ENCODE data around the gene HYLS1.

The HYLS1 gene

DNA sequence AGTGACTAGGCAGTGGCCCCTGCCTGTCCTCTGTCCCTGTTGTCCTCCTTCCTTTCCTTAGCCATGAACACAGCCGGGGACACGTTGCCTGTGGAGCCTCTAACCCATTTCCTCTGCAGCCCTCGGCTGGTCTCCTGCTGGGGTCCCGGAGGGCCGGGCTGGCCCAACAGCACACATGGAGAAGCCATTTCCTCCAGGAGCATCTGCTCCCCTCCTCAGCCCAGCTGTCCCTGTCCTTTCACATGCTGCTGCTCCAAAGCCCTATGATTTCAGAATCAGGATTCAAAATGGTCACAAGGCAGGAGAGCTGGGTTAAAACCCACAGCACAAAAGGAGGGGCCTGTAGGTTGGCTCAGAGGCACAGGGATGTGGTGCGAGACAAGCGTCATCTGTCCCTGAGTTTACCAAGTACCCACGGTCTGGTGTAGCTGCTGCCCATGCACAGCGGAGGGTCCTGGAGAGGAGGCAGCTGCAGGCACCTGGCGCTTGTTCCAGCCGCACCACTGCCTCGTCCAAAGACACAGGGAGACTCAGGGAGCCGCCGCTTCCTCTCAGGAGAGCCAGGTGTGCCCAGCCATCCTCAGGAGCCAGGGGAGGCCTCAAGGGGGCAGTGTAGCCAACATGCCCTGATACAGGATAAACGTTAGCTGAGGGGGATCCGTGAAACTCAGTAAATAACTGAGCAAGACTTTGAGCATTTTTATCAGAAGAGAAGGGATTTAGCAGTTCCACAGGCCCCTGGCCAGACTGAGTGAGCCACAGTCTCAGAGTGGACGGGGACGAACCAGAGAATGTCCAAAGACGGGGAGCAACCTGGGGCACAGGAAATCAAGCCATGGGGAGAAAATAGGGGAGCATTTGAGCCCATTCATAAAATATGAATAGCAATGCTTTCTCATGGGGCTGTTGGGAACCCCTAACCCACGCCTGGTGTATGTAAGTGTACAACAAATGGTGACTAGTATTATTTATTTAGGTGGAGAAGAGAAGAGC is 54.4 kb downstream of the HYLS1 start:
- Histone ChIP-seq H4K20me1 (ENCODE audit: insufficient read depth, low read length) (no peaks in the 10 kb centered on the region), H3K4me1 (ENCODE audit: low read length) (peaks cover 5% of the 10 kb centered on the region), H3K79me2 (ENCODE audit: low read length) (no peaks in the 10 kb centered on the region), H3K4me3 (ENCODE audit: low read length) (no peak overlapping the region), H3K9me2 (replicated peaks; ENCODE audit: insufficient read depth, low read length) (no peaks in the 10 kb centered on the region), H3K9ac (ENCODE audit: low read length) (peak overlapping the region; percentile 12; the same call in 1 of the 2 replicates), H3K9me3 (replicated peaks; ENCODE audit: insufficient read depth, low read length) (no peaks in the 10 kb centered on the region), H3K27ac (ENCODE audit: low read length) (no peak overlapping the region), H3K4me2 (ENCODE audit: low read depth, low read length) (peak overlapping the region; percentile 19), H3K27me3 (replicated peaks; ENCODE audit: insufficient read depth, low read length) (no peaks in the 10 kb centered on the region), H3F3A (ENCODE audit: insufficient read depth, low read length) (no peaks in the 10 kb centered on the region), H2AFZ (ENCODE audit: low read length) (peak overlapping the region; percentile 60), H3K36me3 (replicated peaks; ENCODE audit: insufficient read depth, low read length) (no peaks in the 10 kb centered on the region)
- TF ChIP-seq EZH2phosphoT487 (IDR thresholded peaks at IDR 0.05; ENCODE audit: low read length) (no peak), EZH2 (optimal IDR thresholded peaks at IDR 0.05; ENCODE audit: low read depth, low read length) (no peak)
- TF ChIP-seq, protein P1, sequence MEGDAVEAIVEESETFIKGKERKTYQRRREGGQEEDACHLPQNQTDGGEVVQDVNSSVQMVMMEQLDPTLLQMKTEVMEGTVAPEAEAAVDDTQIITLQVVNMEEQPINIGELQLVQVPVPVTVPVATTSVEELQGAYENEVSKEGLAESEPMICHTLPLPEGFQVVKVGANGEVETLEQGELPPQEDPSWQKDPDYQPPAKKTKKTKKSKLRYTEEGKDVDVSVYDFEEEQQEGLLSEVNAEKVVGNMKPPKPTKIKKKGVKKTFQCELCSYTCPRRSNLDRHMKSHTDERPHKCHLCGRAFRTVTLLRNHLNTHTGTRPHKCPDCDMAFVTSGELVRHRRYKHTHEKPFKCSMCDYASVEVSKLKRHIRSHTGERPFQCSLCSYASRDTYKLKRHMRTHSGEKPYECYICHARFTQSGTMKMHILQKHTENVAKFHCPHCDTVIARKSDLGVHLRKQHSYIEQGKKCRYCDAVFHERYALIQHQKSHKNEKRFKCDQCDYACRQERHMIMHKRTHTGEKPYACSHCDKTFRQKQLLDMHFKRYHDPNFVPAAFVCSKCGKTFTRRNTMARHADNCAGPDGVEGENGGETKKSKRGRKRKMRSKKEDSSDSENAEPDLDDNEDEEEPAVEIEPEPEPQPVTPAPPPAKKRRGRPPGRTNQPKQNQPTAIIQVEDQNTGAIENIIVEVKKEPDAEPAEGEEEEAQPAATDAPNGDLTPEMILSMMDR (IDR thresholded peaks at IDR 0.05; ENCODE audit: low read length) = peak; percentile 90
- peak; percentile 59 for DNase-seq

DNA sequence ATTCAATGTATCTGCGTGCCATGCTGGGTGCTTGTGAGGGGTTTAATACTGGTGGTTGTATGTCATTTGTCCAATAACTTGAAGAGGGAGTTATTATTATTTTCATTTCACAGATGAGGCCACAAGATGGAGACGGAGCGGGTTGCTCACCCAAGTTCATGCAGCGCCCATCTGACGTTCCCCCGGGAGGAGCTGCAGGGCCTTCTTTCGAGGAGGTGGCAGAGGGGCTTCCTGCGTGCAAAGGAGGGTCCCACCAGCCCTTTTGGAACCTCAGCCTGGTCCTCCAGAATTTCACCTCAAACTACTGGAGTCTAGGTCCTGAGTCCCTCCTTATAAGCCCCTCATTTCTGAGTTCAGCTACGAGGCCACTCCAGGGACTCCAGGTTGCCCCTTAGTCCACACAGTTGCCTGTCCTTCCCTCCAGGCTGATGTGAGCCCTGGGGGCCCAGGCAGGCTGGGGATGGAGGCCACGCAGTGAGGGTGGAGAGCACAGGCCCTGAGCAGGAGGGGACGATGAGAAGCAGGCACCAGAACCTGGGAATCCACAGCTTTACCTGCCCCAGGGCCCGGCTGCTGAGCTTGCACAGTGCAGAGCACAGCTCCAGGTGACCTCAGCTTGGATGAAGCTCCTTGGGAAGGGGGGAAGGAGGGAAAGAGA is 55.4 kb downstream of the HYLS1 start:
- Histone ChIP-seq H3K36me3 (replicated peaks; ENCODE audit: insufficient read depth, low read length) (no peaks in the 10 kb centered on the region), H3K27ac (ENCODE audit: low read length) (no peak overlapping the region), H3K9me3 (replicated peaks; ENCODE audit: insufficient read depth, low read length) (no peaks in the 10 kb centered on the region), H3K79me2 (ENCODE audit: low read length) (no peaks in the 10 kb centered on the region), H3K9me2 (replicated peaks; ENCODE audit: insufficient read depth, low read length) (no peaks in the 10 kb centered on the region), H3K9ac (ENCODE audit: low read length) (no peak overlapping the region), H3K4me2 (ENCODE audit: low read depth, low read length) (no peak overlapping the region), H2AFZ (ENCODE audit: low read length) (no peak overlapping the region), H3K4me3 (ENCODE audit: low read length) (no peak overlapping the region), H4K20me1 (ENCODE audit: insufficient read depth, low read length) (no peaks in the 10 kb centered on the region), H3K27me3 (replicated peaks; ENCODE audit: insufficient read depth, low read length) (no peaks in the 10 kb centered on the region), H3F3A (ENCODE audit: insufficient read depth, low read length) (no peaks in the 10 kb centered on the region), H3K4me1 (ENCODE audit: low read length) (peaks cover 5% of the 10 kb centered on the region)
- TF ChIP-seq EZH2phosphoT487 (IDR thresholded peaks at IDR 0.05; ENCODE audit: low read length) (no peak), EZH2 (optimal IDR thresholded peaks at IDR 0.05; ENCODE audit: low read depth, low read length) (no peak)
- TF ChIP-seq, protein P1 (IDR thresholded peaks at IDR 0.05; ENCODE audit: low read length) = no peak
- no peak for DNase-seq

DNA sequence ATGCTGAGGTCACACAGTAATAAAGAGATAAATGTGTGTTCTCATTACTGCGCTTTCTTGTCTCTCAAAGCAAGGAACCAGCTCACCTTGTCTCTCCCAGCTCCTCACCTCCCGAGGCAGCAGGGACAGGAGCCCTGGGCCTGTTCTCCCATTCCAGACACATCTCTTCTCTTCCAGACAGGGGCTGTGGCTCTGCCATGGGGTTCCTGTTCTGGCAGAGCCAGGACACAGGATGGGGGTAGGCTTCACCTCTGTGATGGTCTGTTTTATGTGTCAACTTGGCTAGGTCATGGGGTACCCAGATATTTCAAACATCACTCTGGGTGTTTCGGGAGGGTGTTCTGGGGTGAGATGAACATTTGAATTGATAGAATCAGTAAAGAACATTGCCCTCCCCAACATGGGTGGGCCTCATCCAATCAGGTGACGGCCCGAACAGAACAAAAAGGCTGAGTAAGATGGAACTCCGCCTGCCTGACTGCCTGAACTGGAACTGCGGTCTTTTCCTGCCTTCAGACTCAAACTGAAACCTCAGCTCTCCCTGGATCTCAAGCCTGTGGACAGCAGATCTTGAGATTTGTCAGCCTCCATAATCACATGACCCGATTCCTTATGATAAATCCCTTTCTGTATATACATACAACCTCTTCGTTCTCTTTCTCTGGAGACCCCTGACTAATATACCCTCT is 56.3 kb downstream of the HYLS1 start:
- Histone ChIP-seq H3K27ac (ENCODE audit: low read length) (no peak overlapping the region), H3K9ac (ENCODE audit: low read length) (no peak overlapping the region), H3F3A (ENCODE audit: insufficient read depth, low read length) (no peaks in the 10 kb centered on the region), H3K36me3 (replicated peaks; ENCODE audit: insufficient read depth, low read length) (no peaks in the 10 kb centered on the region), H3K27me3 (replicated peaks; ENCODE audit: insufficient read depth, low read length) (no peaks in the 10 kb centered on the region), H4K20me1 (ENCODE audit: insufficient read depth, low read length) (no peaks in the 10 kb centered on the region), H3K4me3 (ENCODE audit: low read length) (no peak overlapping the region), H3K9me2 (replicated peaks; ENCODE audit: insufficient read depth, low read length) (no peaks in the 10 kb centered on the region), H3K4me2 (ENCODE audit: low read depth, low read length) (no peak overlapping the region), H3K9me3 (replicated peaks; ENCODE audit: insufficient read depth, low read length) (no peaks in the 10 kb centered on the region), H3K4me1 (ENCODE audit: low read length) (peaks cover 5% of the 10 kb centered on the region), H3K79me2 (ENCODE audit: low read length) (no peaks in the 10 kb centered on the region), H2AFZ (ENCODE audit: low read length) (no peak overlapping the region)
- no peak for DNase-seq
- TF ChIP-seq EZH2 (optimal IDR thresholded peaks at IDR 0.05; ENCODE audit: low read depth, low read length) (no peak), EZH2phosphoT487 (IDR thresholded peaks at IDR 0.05; ENCODE audit: low read length) (no peak)
- TF ChIP-seq, protein P1 (IDR thresholded peaks at IDR 0.05; ENCODE audit: low read length) = no peak

All from MM.1S (cell line).